ENCODE results near the gene GALNT9. TPM values are rescaled to one million over a fixed set of nuclear protein-coding genes. Genes with fewer than 3 reads are reported as not detected.

The GALNT9 gene
- total and polyA plus RNA-seq, 2 donors, result 0.91 to 1.5 TPM

DNA sequence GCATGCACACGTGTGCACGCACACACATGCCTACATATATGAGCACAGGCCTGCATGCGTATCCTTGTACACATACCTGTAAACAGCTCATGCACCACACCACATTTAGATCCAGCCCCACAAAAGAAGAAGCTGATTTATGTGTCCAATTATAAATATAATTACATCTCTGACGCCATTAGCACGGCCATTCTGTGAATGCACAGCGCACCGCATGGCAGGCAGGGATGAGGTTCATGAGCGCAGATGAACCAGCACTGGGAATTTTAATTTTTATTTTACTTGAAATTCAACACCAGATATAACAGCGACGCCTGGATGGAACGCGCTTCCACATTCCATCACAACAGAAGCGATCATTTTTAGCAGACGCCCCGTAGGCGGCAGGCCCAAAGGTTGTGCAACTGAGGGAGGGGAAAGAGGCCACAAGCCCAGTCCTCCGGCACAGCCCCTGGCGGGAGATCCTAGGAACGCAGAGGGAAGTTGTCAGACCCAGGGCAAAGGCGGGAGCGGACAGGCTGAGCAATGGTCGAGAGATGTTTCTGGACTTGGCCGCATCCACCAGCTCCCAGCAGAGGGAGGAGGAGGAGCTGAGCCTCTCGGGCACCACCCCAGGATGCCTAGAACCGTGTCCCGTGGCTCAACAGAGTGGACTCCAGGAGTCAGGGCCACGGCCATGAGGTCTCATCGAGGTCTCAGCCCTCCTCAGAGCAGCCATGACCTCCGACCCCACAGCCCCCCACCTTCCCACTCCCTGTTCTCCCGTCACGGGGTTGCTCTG is 37.9 kb upstream of the GALNT9 start:
- no peak overlapping the region for H3K4me3 ChIP-seq (ENCODE audit: low read length in 2 of 2)
- 86% methylated on average over 31 of the region's 31 CpGs for WGBS
- no peak for DNase-seq (ENCODE audit: low read depth in 6 of 9, low spot score in 9 of 9)
- H3K27ac ChIP-seq (ENCODE audit: low read depth in 1 of 2, low read length in 1 of 2), result no peak overlapping the region
- H3K4me1 ChIP-seq (ENCODE audit: control insufficient read depth in 2 of 2, insufficient read depth in 2 of 2, low read length in 2 of 2), result peaks cover 0 to 3% of the 10 kb centered on the region in 2 donors
- H3K27me3 ChIP-seq (ENCODE audit: control insufficient read depth in 2 of 2, insufficient read depth in 1 of 2, low read length in 1 of 2), result peaks cover 0 to 3% of the 10 kb centered on the region in 2 donors
- H3K36me3 ChIP-seq (ENCODE audit: control insufficient read depth in 2 of 2, insufficient read depth in 2 of 2, low read length in 1 of 2), result no peaks in the 10 kb centered on the region
- peaks cover 1 to 18% of the 10 kb centered on the region in 2 donors for H3K9me3 ChIP-seq (ENCODE audit: control insufficient read depth in 2 of 2, insufficient read depth in 1 of 2, low read length in 1 of 2)

- no peak overlapping the region for H3K27ac ChIP-seq (ENCODE audit: low read depth in 1 of 2, low read length in 1 of 2)
- WGBS, result 85% methylated on average over 17 of the region's 17 CpGs
- H3K9me3 ChIP-seq (ENCODE audit: control insufficient read depth in 2 of 2, insufficient read depth in 1 of 2, low read length in 1 of 2), result peaks cover 0 to 19% of the 10 kb centered on the region in 2 donors
- H3K4me1 ChIP-seq (ENCODE audit: control insufficient read depth in 2 of 2, insufficient read depth in 2 of 2, low read length in 2 of 2), result peaks cover 0 to 3% of the 10 kb centered on the region in 2 donors
- no peak for DNase-seq (ENCODE audit: low read depth in 6 of 9, low spot score in 9 of 9)
- no peaks in the 10 kb centered on the region for H3K36me3 ChIP-seq (ENCODE audit: control insufficient read depth in 2 of 2, insufficient read depth in 2 of 2, low read length in 1 of 2)
- no peak overlapping the region for H3K4me3 ChIP-seq (ENCODE audit: low read length in 2 of 2)
- H3K27me3 ChIP-seq (ENCODE audit: control insufficient read depth in 2 of 2, insufficient read depth in 1 of 2, low read length in 1 of 2), result no peaks in the 10 kb centered on the region
Measured at GRCh38 chr12:132366341-132366861, 37.0 kb upstream of the GALNT9 start.

DNA sequence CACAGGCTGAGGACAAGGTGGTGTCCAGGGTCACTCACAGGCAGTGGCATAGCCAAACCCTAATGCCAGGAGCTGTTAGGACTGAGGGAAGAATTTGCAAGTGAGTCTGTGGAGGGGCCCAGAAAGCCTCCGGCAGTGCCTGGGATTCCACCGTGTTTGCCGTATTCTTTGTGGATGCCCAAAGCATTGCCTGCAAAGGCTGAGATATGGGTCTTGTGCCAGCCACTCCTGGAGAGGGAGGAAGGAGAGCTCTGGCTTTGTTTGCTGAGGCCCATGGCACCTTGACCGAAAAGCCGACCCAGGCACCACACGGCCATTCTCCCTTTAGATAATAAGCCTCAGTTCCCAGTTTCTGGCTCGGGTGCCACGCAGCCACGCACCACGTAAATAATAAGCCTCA is 35.8 kb upstream of the GALNT9 start:
- H3K27me3 ChIP-seq (ENCODE audit: control insufficient read depth in 2 of 2, insufficient read depth in 1 of 2, low read length in 1 of 2), result no peaks in the 10 kb centered on the region
- peaks cover 0 to 29% of the 10 kb centered on the region in 2 donors for H3K9me3 ChIP-seq (ENCODE audit: control insufficient read depth in 2 of 2, insufficient read depth in 1 of 2, low read length in 1 of 2)
- DNase-seq (ENCODE audit: low read depth in 6 of 9, low spot score in 9 of 9), result no peak
- 97% methylated on average over 10 of the region's 10 CpGs for WGBS
- H3K27ac ChIP-seq (ENCODE audit: low read depth in 1 of 2, low read length in 1 of 2), result no peak overlapping the region
- H3K4me1 ChIP-seq (ENCODE audit: control insufficient read depth in 2 of 2, insufficient read depth in 2 of 2, low read length in 2 of 2), result peaks cover 0 to 3% of the 10 kb centered on the region in 2 donors
- no peaks in the 10 kb centered on the region for H3K36me3 ChIP-seq (ENCODE audit: control insufficient read depth in 2 of 2, insufficient read depth in 2 of 2, low read length in 1 of 2)
- no peak overlapping the region for H3K4me3 ChIP-seq (ENCODE audit: low read length in 2 of 2)

DNA sequence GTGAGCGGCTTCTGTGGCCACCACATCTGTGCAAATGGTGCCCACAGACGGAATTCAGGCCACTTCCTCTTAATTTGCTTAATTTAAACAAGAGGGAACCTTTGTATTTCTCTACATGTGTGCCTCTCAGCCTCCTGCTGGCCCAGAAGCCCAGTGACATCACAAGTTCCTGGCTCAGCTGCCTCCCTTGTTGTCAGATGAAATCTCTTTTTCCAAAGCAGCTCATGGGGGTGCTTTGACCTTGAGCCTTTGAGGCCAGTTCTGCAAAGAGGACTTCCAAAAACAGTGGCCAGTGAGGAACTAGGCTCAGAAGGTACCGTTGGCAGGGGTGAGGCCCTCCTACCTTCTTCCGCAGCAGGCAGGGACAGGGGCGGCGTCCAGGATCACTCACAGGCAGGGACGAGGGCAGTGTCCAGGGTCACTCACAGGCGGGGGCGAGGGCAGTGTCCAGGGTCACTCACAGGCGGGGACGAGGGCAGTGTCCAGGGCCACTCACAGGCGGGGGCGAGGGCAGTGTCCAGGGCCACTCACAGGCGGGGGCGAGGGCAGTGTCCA is 35.0 kb upstream of the GALNT9 start:
- H3K4me1 ChIP-seq (ENCODE audit: control insufficient read depth in 2 of 2, insufficient read depth in 2 of 2, low read length in 2 of 2), result peaks cover 0 to 3% of the 10 kb centered on the region in 2 donors
- peaks cover under 1 to 37% of the 10 kb centered on the region in 2 donors for H3K9me3 ChIP-seq (ENCODE audit: control insufficient read depth in 2 of 2, insufficient read depth in 1 of 2, low read length in 1 of 2)
- H3K4me3 ChIP-seq (ENCODE audit: low read length in 2 of 2), result no peak overlapping the region
- H3K36me3 ChIP-seq (ENCODE audit: control insufficient read depth in 2 of 2, insufficient read depth in 2 of 2, low read length in 1 of 2), result no peaks in the 10 kb centered on the region
- no peak for DNase-seq (ENCODE audit: low read depth in 6 of 9, low spot score in 9 of 9)
- 89% methylated on average over 10 of the region's 15 CpGs for WGBS
- no peak overlapping the region for H3K27ac ChIP-seq (ENCODE audit: low read depth in 1 of 2, low read length in 1 of 2)
- no peaks in the 10 kb centered on the region for H3K27me3 ChIP-seq (ENCODE audit: control insufficient read depth in 2 of 2, insufficient read depth in 1 of 2, low read length in 1 of 2)

DNA sequence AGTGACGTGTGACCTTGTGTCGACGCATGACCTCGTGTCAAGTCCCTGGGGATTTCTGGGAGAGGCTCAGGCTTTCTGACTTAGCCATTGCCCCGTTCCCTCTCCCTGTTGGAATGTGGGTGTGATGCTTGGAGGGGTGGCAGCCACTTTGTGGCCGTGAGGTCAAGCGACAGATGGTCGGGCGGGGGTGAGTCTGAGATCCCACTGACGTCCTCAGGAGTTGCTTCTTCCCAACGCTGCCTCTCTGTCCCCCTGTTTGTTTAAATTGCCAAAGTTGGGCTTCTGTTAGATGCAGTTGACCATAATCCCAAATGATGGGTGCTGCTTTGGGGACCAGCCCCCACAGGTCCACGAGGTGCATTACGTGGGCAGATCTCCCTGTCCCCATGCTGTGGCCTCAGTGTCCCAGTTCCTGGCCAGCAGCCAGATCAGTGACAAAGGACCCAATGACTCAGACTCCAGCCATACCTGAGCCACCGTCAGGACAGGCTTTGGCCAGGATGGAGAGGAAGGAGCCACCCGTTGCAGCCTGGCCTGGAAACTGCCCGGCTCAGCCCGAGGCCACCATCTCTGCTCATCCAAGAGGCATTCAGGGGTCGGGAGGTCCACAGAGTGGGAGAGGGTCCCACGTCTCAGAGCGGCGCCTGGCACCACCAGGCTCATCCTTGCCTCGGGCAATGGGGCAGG is 34.4 kb upstream of the GALNT9 start:
- Histone ChIP-seq H3K9me3 (ENCODE audit: control insufficient read depth in 2 of 2, insufficient read depth in 1 of 2, low read length in 1 of 2) (peaks cover 2 to 39% of the 10 kb centered on the region in 2 donors), H3K27ac (ENCODE audit: low read depth in 1 of 2, low read length in 1 of 2) (no peak overlapping the region)
- DNase-seq (ENCODE audit: low read depth in 6 of 9, low spot score in 9 of 9), result no peak

GRCh38 chr12:132362996-132363660 is 33.7 kb upstream of the GALNT9 start:
- no peaks in the 10 kb centered on the region for H3K27me3 ChIP-seq (ENCODE audit: control insufficient read depth in 2 of 2, insufficient read depth in 1 of 2, low read length in 1 of 2)
- no peak overlapping the region for H3K4me3 ChIP-seq (ENCODE audit: low read length in 2 of 2)
- peaks cover 2 to 45% of the 10 kb centered on the region in 2 donors for H3K9me3 ChIP-seq (ENCODE audit: control insufficient read depth in 2 of 2, insufficient read depth in 1 of 2, low read length in 1 of 2)
- peak in 5 of 9 donors; percentile 13 to 59 (median 40) for DNase-seq (ENCODE audit: low read depth in 6 of 9, low spot score in 9 of 9)
- H3K27ac ChIP-seq (ENCODE audit: low read depth in 1 of 2, low read length in 1 of 2), result no peak overlapping the region
- 86% methylated on average over 29 of the region's 29 CpGs for WGBS
- peaks cover 0 to 3% of the 10 kb centered on the region in 2 donors for H3K4me1 ChIP-seq (ENCODE audit: control insufficient read depth in 2 of 2, insufficient read depth in 2 of 2, low read length in 2 of 2)
- no peaks in the 10 kb centered on the region for H3K36me3 ChIP-seq (ENCODE audit: control insufficient read depth in 2 of 2, insufficient read depth in 2 of 2, low read length in 1 of 2)

More for the DNA sequence above, 34.4 kb upstream of the GALNT9 start:
- Histone ChIP-seq H3K4me3 (ENCODE audit: low read length in 2 of 2) (no peak overlapping the region), H3K27me3 (ENCODE audit: control insufficient read depth in 2 of 2, insufficient read depth in 1 of 2, low read length in 1 of 2) (no peaks in the 10 kb centered on the region), H3K36me3 (ENCODE audit: control insufficient read depth in 2 of 2, insufficient read depth in 2 of 2, low read length in 1 of 2) (no peaks in the 10 kb centered on the region), H3K4me1 (ENCODE audit: control insufficient read depth in 2 of 2, insufficient read depth in 2 of 2, low read length in 2 of 2) (peaks cover 0 to 3% of the 10 kb centered on the region in 2 donors)
- WGBS, result 86% methylated on average over 22 of the region's 22 CpGs

DNA sequence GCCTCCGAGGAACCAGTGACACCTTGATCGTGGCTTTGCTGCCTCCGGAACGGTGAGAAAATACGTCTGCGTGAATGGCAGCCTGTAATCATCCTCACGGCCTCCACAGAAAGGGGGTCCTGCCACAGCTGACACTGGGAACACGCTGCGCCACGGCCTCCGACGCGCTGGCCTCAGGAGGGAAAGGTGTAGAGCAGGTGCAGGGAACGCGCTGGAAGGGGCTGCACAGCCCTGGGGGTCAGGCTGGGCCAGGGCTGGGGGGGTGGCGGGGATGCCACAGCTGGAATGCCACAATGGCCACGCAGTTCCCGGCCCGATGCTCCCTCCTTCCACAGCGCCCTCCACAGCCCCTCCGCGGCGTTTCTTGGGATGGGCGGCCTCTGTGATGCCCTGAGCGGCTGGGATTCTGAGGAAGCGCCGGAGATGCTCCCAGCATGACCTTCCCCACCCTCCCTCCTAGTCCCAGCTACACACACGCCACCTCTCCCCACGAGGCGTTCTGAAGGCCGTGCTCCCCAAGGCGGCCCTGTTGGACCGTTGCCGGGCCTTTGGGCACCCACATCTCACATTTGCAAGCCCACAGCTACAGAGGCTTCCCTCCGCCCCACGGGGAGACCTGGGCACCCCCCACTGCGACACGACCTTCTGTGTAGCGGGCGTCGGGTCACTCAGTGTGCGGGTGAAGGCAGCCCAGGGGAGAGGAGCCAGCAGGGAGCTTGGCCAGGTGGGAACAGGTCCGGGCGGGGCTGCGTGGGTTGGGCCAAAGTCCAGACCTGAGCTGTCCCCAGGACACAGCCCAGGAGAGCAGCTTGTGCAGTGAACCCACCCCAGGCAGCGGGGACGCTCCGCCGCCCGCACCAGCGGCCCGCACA is 31.8 kb upstream of the GALNT9 start:
- Histone ChIP-seq H3K4me1 (ENCODE audit: control insufficient read depth in 2 of 2, insufficient read depth in 2 of 2, low read length in 2 of 2) (peaks cover 0 to 9% of the 10 kb centered on the region in 2 donors), H3K27me3 (ENCODE audit: control insufficient read depth in 2 of 2, insufficient read depth in 1 of 2, low read length in 1 of 2) (peaks cover 0 to 10% of the 10 kb centered on the region in 2 donors), H3K9me3 (ENCODE audit: control insufficient read depth in 2 of 2, insufficient read depth in 1 of 2, low read length in 1 of 2) (peaks cover 2 to 45% of the 10 kb centered on the region in 2 donors), H3K27ac (ENCODE audit: low read depth in 1 of 2, low read length in 1 of 2) (no peak overlapping the region), H3K4me3 (ENCODE audit: low read length in 2 of 2) (no peak overlapping the region), H3K36me3 (ENCODE audit: control insufficient read depth in 2 of 2, insufficient read depth in 2 of 2, low read length in 1 of 2) (no peaks in the 10 kb centered on the region)
- WGBS, result 94% methylated on average over 52 of the region's 52 CpGs
- no peak for DNase-seq (ENCODE audit: low read depth in 6 of 9, low spot score in 9 of 9)

GRCh38 chr12:132360410-132360809 is 31.0 kb upstream of the GALNT9 start:
- peaks cover 0 to 14% of the 10 kb centered on the region in 2 donors for H3K27me3 ChIP-seq (ENCODE audit: control insufficient read depth in 2 of 2, insufficient read depth in 1 of 2, low read length in 1 of 2)
- no peaks in the 10 kb centered on the region for H3K36me3 ChIP-seq (ENCODE audit: control insufficient read depth in 2 of 2, insufficient read depth in 2 of 2, low read length in 1 of 2)
- H3K27ac ChIP-seq (ENCODE audit: low read depth in 1 of 2, low read length in 1 of 2), result no peak overlapping the region
- H3K9me3 ChIP-seq (ENCODE audit: control insufficient read depth in 2 of 2, insufficient read depth in 1 of 2, low read length in 1 of 2), result peaks cover 2 to 46% of the 10 kb centered on the region in 2 donors
- H3K4me1 ChIP-seq (ENCODE audit: control insufficient read depth in 2 of 2, insufficient read depth in 2 of 2, low read length in 2 of 2), result peaks cover 0 to 9% of the 10 kb centered on the region in 2 donors
- WGBS, result 88% methylated on average over 7 of the region's 7 CpGs
- H3K4me3 ChIP-seq (ENCODE audit: low read length in 2 of 2), result no peak overlapping the region
- DNase-seq (ENCODE audit: low read depth in 6 of 9, low spot score in 9 of 9), result no peak
